ENCODE results near the gene AHCYL1.
"Not testable (repeated sequence)": the region's sequence is repeated elsewhere in the genome, so short reads cannot be mapped to it uniquely, and the experiment has no call there.

The AHCYL1 gene

GRCh38 chr1:110003747-110004428 is 19.3 kb downstream of the AHCYL1 start:
- no peak for DNase-seq

- DNase-seq = no peak
Measured at GRCh38 chr1:110004583-110004982, 20.0 kb downstream of the AHCYL1 start.

GRCh38 chr1:110005971-110006370 is 21.4 kb downstream of the AHCYL1 start:
- no peak for DNase-seq

GRCh38 chr1:110006516-110006915 is 22.0 kb downstream of the AHCYL1 start:
- no peak for DNase-seq

DNA sequence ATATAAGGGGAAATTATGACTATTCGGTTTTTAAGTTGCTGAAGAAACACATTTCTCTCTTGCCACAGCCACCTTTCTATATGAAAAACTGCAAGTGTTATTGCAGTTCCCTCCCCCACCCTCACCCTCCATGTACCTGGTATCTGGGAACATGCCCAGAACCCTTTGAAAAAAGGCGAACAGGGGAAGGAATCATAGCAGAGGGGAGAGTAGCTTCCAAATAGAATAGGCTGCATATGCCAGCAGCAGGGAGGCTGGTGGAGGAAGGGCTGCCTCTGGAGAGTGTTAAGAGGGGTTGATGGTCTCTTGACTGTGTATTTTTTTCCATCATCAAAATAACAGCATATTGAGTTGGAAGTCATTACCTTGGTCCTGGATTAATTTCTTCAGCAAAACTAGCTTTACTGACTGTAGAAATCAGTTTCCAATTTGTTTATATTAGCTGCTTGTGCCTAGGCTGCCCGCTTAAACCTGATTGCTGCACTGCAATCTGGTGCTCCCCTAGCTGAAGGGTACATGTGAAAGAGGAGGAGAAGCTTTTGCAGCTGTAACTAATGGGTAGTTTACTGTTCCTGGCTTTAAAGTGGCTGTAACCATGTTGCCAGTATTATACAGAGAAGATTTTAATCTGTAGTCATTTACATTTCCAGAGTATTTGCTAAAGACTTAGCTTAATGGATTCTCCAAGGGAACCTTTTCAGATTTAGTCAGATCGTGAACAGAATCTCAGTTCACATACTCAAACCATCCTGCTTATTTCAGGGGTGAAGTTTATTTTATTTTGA is 22.7 kb downstream of the AHCYL1 start:
- DNase-seq = no peak

GRCh38 chr1:110008971-110009565 is 24.5 kb downstream of the AHCYL1 start:
- DNase-seq = no peak

- no peak for DNase-seq
Measured at GRCh38 chr1:110011527-110012041, 27.0 kb downstream of the AHCYL1 start.

DNA sequence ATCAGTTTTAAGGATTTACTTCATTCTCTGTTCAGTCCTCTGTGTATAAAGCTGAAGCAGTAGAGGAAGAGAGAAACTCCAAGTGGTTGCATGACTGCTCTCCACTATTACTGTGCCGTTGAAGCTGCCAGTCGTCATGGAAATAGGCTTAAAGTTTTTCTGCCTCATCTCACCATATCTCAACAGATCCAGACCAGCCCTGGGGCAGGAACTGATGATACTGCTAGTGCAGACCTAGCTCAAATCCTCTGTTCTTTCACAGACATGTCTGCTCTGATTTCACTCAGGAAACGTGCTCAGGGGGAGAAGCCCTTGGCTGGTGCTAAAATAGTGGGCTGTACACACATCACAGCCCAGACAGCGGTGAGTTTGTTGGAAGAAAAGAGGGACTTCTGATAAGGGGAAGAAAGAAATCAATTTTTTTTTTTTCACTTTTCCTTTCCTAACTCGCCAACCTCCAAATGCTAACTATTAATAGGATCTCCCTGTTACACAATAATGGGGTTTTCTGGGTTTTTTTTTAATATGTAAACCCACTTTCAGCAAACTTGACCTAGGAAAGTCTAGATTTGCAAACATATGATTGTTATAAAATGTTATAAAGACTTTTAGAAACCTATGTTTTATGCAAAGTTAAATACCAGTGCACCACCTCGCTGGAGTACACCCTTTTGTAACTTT is 27.7 kb downstream of the AHCYL1 start:
- no peak for DNase-seq

DNA sequence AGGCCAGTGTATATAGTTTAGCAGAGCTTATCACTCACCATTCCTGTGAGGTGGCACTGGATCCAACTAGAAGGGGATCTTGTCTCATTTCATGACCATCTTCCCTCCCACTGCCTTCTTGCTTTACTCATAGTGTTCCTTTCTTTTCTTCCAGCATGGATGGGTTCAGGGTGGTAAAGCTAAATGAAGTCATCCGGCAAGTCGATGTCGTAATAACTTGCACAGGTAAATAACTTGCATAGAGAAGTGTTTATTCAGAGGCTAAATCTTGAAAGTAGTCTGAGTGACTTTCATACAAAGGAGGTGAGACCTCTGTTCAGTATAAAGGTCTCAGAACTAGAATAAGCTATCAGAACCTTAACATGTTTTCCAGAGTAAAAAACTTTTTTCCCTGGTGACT is 33.2 kb downstream of the AHCYL1 start:
- DNase-seq = no peak

DNA sequence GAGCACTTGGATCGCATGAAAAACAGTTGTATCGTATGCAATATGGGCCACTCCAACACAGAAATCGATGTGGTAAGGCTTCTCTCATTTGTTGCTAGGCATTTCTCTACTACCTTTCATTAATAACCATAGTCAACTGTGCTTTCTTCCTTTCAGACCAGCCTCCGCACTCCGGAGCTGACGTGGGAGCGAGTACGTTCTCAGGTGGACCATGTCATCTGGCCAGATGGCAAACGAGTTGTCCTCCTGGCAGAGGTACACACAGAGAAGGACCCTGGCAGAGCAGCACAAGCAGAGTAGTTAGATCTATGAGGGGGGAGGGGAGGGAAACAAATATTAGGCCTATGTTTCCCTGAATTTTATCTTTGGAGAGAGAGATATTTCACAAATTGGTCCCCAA is 33.8 kb downstream of the AHCYL1 start:
- DNase-seq = no peak

GRCh38 chr1:110019770-110020169 is 35.2 kb downstream of the AHCYL1 start:
- no peak for DNase-seq

DNA sequence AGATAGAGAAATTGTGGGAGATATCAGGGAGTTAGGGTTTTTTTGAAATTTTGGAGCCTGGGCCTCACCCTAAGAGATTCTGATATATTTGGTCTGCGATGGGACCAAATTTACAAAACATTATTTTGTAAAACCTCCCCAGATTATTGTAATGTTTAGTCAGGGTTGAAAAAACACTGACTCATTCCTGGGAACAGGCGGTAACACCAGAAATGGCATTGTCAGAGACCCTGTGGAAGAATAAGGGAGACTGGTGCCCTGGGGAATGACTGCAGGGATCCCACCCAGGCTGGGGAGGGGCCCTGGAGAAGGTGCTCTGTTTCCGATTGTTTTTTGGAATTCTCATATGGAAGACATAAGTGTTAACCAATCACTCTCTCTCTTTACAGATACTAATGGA is 36.7 kb downstream of the AHCYL1 start:
- DNase-seq = no peak

DNA sequence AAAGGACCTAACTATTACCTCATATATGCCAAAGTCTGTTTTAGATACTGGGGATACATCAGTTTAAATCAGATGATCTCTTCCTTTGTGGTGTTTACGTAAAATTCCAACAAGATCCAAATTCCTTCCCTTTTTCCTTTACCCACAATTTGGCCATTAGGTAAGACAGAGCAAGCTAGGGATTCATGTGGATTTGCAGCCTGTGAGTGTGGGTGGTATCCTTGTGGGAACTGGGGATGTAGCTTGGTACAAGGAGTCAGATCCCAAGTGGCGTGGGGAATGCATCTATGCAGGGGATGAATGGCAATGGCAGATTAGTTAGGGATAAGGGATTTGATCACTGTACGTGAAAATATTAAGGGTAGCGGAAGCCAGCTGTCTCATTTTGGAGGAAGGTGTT is 40.0 kb downstream of the AHCYL1 start:
- DNase-seq = no peak

DNA sequence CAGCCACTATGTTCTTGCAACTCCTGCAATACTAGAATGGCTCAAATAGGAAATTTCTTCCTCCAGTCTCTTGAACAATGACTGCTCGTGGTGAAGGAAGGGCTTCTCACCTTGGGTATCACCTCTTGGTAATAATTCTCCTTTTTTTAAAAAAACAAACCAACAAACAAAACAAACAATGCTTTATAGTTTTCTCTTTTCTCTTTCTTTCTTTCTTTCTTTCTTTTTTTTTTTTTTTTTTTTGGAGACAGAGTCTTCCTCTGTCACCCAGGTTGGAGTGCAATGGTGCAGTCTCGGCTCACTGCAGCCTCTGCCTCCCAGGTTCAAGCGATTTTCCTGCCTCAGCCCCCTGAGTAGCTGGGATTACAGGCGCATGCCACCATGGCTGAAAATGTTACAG is 46.1 kb downstream of the AHCYL1 start:
- DNase-seq = not testable (repeated sequence)

- no peak for DNase-seq
Measured at GRCh38 chr1:110032327-110032726, 47.8 kb downstream of the AHCYL1 start.

DNA sequence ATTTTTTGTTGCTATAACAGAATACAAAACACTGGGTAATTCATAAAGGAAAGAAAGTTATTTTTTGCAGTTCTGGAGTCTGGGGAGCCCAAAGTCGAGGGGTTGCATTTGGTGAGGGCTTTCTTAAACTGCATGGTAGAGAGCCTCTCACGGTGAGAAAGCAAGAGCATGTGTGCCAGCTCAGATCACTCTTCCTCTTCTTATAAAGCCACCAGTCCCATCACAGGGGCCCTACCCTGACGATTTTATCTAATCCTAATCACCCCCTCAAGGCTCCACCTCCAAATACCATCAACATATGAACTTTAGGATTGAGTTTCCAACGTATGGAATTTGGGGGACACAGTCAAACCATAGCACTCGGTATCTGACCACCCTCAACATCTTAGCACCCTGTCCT is 48.9 kb downstream of the AHCYL1 start:
- no peak for DNase-seq

- DNase-seq = no peak
Measured at GRCh38 chr1:110034040-110034450, 49.5 kb downstream of the AHCYL1 start.

DNA sequence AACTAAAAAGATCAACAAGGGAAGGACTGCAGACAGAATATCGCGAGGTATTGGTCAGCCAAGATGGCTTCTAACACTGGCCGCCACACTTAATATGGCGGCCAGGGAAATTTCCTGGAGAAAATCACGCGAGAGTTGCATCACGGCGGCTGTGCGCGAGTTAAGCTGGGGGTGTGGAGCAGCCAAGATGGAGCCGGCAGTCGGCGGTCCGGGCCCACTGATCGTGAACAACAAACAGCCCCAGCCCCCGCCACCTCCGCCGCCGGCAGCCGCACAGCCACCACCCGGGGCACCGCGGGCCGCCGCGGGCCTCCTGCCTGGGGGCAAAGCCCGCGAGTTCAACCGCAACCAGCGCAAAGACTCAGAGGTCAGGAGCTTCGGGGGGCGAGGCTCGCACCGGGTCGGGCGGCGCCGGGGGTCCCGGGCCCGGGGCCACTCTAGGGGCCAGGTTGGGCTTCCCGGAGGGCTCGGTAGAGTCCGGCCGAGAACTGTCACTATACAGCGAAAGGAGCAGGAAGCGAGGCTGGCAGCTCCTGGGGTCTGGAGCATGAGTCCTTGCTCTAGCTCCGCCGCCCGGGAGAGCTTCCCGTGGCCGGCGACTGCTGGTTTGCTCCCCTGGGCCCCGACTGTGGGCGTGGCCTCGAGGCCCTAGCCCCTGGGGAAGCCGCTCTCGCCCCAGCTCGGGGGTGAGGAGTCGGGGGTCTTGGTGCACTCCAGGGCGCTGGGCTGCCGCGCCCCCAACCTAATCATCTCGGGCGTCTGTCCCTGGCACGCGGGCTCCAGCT is 50.1 kb downstream of the AHCYL1 start, which contains the start of gene STRIP1:
TSS of gene STRIP1 (plus strand) at position 174 of the 785 bp plus-strand sequence. CDS start at position 188, 14 bp downstream.
- peak; percentile 96 for DNase-seq

GRCh38 chr1:110035236-110035752 is 50.7 kb downstream of the AHCYL1 start:
- DNase-seq = no peak

DNA sequence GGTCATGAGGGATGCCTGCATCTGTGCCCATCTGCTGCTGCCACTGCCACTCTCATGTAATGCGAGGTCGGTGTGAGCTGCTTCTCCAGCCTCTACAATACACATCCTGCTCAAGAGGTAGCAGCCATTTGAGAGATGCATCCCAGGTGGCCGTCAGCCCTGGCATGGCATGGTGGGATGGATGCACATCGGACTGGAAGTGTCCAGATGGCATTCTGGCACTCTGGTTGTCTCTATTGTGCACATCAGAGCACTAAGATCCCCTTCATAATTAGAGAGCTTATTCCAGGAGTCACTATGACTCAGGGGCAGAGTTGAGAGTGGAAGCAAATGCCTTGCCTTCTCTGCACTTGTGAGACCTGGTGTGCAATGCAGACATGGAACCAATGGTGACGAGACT is 53.7 kb downstream of the AHCYL1 start:
- DNase-seq = no peak

- DNase-seq = no peak
Measured at GRCh38 chr1:110039641-110040040, 55.1 kb downstream of the AHCYL1 start.

GRCh38 chr1:110040548-110040947 is 56.0 kb downstream of the AHCYL1 start:
- DNase-seq = no peak
